HG03139 (cell line): ENCODE results near the gene VCL.
"Not testable (repeated sequence)": the region's sequence is repeated elsewhere in the genome, so short reads cannot be mapped to it uniquely, and the experiment has no call there.

Experiments used
- ATAC-seq: cut with Tn5 transposase; IDR thresholded peaks from one replicate; pipeline ENCODE4 v1.9.1; 2021; ENCODE audit not compliant: unreplicated experiment

VCL gene

DNA sequence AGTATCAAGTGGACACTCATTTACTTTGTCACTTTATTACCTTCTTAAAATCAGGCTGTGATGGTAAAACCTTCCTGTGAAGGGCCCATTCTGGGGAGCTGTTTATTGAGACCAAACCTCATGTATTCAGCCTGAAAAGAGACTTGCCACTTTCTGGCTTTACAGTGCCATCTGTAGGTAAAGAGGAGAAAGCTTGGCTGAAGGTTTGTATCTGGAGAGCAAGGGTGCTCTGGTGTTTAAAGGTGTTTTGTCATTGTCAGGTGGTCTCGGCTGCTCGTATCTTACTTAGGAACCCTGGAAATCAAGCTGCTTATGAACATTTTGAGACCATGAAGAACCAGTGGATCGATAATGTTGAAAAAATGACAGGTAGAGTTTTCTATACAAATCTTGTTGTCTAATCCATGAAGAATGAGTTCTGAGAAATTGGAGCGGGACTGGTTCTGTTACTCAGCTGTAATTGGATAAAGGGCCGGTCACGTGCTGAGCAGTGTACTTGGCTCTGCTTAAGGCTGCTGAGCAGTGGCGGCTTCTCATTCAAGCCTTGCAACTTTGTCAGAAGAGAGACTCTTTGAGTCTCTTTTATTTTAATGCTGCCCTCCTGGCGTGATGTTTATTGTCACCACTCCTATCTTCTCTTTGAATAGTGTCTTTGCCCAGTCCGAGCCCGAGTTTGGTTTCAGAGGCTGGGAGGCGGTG lies 105.8 kb downstream of the VCL start:
- ATAC-seq: no peak

DNA sequence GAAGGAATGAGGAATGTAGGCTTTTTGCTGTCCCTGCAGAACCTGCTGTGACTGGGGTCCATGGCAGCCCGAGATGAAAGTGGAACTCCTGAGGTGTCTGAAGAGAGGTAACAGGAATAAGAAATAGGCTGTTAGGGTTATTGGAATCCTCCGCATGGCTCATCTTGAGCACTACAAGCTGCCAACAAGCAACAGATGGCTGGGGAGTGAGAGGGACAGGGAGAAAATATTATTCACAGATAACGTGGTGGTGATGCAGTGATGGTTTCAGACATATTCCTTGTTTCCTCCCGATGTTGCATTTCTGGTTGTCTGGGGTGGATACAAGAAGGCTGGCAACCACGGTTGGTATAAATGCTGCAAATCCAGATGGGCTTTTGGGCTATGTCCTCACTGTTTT lies 106.6 kb downstream of the VCL start:
- ATAC-seq: no peak

DNA sequence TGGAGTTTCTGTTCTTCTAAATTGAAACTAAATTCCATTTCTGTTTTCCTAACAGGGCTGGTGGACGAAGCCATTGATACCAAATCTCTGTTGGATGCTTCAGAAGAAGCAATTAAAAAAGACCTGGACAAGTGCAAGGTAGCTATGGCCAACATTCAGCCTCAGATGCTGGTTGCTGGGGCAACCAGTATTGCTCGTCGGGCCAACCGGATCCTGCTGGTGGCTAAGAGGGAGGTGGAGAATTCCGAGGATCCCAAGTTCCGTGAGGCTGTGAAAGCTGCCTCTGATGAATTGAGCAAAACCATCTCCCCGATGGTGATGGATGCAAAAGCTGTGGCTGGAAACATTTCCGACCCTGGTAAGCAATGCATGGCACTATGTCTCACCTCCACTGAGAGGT lies 107.1 kb downstream of the VCL start:
- ATAC-seq: no peak

DNA sequence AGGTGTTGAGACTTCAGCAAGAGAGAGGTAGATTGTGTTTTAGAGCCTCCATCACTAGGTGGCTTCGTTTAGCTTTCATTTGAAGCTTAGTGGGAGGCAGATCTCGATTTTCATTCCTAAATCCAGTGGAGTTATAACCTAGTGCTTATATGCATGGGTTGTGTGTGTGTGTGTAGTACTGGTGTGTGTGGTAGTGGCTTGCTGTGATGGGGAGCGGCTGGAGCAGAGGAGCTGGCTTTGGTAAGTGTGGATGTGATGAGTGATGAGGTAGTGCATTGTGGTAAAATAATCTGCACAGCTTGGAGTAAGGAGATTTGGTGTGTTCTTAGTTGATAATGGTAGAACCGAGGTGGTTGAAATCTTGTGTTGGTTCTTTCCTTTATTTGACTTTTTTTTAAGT lies 109.5 kb downstream of the VCL start:
- no peak for ATAC-seq

DNA sequence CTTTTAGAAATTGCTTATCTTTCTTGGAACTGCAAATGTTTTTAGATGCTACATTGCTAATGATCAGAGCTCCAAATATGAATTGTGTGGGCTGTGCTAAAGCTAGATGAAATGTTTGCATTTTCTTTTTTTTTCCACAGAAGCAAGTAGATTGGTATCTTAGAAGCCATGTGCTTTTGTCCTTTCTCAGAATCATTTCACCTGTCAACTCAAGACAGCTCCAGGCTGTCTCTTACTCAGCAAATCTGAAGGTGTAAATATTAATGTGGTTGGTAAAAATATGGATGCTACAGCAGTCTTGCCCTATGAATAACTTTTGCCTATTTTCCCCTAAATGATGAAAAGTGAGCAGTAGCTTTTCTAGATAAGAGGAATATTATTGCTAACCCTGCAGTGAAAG lies 111.5 kb downstream of the VCL start:
- ATAC-seq: no peak

DNA sequence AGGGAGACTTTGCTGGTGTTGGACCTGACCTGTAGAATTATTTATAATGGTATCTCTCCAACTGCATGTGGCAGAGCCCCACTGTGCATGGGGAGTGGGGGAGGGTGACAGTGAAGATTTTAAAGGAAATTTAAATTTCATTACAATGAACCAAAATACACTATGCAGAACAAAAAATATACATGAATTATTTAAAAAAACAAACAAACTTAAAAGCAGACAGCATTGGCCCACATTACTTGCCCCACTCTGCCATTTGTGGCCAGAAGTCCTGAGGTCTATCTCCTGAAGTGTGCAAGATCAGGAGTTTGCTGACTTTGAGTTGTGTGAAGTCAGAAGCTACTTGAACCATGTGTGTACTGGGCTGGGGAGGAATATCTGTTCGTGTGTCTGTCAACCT lies 112.2 kb downstream of the VCL start:
- no peak for ATAC-seq

DNA sequence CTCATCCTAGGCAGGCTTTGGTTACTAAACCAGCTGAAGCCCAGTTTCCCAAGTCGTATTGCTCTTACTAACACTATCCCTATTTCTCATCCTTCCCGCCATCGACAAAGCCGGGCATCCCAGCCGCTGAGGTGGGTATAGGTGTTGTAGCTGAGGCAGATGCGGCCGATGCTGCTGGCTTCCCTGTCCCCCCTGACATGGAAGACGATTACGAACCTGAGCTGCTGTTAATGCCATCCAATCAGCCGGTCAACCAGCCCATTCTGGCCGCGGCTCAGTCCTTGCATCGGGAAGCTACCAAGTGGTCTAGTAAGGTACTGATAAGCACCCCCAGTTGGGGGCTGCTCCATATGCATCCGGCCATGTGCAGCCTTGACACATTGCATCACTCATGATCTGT lies 113.9 kb downstream of the VCL start:
- no peak for ATAC-seq

DNA sequence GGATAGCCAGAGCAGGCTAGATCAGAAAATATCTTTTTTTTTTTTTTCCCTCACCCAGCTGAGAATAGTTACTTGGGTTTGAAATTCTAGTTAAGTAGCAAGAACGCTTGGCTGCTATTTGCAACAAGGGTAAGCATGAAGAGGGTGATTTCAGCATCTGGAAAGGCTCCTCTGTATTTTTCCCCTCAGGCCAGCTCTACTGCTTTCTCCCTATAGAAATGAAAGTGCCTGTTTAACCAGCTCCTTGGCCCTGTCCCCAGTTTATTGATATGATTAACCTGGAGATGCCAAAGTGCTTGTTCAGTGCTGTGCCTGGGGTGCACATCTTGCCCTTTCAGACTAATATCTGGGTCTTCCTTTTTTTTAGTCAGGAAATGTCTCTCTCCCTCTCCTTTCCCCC lies 115.6 kb downstream of the VCL start:
- no peak for ATAC-seq

DNA sequence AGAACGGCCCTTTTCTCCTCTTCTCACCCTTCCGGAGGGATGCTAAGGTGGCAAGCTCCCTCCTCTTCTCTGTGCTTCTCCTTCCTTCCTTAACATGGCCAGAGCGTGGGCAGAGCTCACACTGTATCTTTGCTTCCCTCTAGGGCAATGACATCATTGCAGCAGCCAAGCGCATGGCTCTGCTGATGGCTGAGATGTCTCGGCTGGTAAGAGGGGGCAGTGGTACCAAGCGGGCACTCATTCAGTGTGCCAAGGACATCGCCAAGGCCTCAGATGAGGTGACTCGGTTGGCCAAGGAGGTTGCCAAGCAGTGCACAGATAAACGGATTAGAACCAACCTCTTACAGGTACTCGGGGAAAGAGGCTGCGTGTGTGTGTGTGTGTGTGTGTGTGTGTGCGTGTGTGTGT lies 116.1 kb downstream of the VCL start:
- no peak for ATAC-seq

DNA sequence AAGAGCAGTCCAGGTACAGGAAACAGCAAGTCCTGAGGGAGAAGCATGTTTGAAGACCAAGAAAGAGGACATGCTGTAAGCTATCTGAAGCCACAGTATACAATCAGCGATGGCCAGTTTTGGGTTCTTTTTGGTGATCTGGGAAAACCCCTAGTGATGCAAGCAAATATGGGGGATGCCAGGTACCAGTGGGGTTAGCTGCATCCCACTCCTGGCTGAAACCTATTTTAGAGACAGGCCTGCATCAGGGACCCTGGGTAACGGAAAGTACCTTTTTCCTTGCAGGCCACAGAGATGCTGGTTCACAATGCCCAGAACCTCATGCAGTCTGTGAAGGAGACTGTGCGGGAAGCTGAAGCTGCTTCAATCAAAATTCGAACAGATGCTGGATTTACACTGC lies 119.8 kb downstream of the VCL start:
- ATAC-seq: no peak

DNA sequence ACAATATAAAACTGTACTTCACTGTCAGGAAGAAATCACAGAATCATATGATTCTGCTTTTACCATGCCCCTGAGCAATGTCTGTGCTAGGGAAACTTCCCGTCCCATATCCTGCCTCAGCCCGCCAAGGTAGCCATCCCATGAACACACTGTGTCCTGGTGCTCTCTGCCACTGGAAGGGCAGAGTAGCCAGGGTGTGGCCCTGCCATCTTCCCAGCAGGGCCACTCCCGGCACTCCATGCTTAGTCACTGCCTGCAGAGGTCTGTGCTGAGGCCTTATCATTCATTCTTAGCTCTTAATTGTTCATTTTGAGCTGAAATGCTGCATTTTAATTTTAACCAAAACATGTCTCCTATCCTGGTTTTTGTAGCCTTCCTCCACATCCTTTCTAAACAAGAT lies 120.9 kb downstream of the VCL start:
- no peak for ATAC-seq

DNA sequence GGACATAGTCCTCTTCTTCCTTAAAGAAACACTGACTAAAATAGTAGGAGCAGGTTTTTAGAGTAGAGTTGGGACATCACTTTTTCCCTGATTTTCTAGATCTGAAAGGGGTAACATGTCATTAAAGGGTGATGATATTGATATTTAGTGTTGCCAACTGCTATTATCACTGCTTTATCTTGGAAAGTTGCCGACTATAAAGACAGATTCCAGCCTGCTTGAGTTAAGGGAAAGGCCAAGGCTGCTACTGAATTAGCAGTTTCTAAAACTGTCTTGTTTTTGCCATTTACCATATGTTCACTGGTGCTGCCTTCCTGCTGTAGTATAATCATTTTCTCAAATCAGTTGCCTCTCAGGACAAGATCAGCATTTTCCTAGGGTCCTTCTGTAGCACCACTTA lies 123.0 kb downstream of the VCL start:
- no peak for ATAC-seq

DNA sequence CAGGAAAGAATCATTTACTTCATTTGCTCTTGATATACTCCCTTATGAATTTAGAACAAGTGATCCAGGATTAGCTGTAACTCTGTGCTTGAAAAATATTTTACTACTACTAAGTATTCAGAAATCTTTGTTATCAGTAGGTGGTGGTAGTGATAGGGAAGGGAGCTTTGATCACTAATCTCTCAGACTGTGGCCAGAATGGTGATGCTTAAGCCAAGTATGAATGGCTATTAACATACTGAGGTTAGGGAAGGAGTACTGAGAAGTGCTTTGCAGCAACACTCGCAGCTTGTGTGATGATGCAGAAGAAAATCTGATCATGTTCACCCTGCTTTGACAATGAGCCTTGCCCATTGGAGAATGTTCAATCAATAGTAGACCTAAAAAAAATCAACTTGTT lies 123.5 kb downstream of the VCL start:
- ATAC-seq: no peak

DNA sequence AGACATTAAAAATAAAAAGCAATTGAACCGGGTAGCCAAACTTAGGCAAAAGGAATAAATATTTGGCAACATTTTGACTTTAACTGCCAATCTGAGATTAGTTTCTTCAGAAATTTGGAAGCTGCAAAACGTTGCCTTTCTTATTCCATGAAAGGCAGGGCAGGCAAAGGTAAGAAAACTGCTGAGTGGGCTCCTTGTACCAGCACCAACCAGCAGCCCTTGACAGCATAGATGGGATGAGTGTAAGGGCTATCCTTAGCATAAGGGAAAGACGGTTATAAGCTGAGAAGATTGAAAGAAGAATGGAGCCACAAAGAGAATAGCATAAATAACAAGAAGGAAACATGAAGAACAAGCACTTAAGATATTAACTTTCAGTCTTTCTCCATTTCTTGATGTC lies 124.1 kb downstream of the VCL start:
- ATAC-seq: no peak

DNA sequence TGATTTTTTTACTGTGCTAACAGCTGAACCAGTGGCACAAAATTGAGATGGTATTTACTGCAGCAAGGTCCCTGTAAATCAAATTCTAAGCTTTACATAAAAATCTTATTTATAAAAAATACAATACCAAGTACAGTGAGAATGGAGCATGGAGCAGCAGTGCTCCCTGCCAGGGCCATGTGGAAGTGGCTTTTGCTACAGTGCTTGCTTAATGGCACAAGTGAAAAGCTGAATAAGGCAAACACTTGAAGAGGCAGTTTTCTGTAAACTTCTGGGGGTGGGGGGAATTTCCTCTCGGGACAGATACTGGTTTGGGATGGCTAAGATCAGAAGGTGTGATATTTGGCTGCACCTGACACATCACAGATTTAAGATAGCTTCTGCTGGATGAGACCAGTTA lies 125.2 kb downstream of the VCL start:
- ATAC-seq: no peak

DNA sequence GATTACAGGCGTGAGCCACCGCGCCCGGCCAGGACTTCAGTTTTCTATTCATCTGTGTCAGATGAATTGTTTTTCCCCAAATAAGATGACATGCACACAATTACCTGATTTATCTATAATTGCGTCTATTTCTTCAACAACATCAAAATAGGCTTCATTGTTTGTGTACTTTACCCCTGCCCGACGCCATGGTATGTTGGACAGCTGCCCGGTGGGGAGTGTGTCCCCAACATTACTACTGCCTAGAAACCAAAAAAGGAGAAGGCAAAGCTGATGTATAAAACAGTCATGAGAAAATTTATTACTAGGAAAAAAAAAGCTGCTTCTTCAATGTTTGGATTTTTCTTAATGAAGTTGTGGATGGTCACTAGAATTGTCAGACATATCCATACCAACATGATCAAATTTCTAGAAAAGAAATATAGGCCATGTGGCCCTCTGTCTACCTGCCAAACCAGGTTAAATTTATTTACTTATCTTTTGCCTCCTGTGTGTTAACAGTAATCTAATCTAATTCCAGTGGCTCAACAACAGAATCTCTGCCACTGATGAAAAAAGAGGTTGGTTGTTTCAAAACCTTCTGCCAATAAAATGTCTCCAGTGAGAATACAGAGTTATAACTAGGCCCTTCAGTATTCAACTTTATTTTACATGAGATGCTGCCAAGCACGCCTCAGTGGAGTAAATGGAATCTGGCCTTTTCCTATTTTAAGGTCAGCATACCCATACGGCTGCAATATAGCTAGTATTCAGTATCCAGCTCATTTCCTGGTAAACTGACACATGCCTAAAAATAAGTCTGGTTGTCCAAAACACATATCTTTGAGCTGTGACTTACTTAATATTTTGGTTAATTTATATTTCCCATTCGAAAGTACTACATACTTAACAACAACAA lies 136.3 kb downstream of the VCL start:
- no peak for ATAC-seq

DNA sequence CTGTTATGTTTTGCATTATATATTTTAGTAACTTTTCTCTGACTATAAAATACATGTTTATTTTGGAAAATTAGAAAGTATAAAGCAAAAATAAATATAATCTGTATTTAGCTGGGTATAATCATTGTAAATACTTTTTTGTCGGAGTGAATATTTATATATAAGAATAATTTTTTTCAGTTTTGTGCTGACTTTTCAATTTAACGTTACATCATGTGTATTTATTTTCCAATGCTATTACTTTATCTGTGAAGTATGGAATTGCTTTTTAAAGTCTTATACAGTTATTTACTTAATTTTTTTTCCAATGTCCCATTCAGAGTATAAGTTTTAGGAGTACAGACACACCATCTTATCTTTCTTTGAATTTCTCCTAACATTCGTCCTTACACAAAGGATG lies 137.5 kb downstream of the VCL start:
- ATAC-seq: no peak

DNA sequence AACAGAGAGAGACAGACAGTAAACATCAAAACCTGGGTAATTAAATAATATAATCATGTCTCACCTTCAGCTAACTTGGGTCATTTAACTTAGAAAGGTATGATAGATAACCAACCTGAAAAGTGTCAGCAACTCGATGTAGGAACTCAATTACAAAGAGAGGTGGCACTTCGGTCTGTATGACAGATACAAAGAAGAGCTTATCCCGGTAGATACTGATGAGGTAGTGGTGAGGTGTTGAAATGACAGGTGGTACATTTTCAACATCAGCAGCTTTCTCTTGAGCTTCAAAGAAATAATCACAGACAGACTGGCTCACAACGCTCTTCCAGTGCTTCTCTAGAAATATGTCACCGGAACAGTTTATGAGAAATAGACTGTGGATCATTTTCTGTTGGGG lies 140.1 kb downstream of the VCL start:
- ATAC-seq: no peak

DNA sequence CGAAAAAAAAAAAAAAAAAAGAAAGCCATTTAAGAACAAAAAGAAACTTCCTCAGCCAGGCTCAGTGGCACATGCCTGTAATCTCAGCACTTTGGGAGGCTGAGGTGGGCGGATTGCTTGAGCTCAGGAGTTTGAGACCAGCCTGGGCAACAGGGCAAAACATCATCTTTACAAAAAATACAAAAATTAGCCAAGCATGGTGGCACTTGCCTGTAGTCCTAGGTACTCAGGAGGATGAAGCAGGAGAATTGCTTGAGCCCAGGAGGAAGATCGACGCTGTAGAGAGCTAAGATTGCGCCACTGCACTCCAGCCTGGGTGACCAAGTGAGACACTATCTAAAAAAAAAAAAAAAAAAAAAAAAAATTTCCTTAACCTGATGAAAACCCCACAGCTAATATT lies 140.7 kb downstream of the VCL start:
- not testable (repeated sequence) for ATAC-seq

DNA sequence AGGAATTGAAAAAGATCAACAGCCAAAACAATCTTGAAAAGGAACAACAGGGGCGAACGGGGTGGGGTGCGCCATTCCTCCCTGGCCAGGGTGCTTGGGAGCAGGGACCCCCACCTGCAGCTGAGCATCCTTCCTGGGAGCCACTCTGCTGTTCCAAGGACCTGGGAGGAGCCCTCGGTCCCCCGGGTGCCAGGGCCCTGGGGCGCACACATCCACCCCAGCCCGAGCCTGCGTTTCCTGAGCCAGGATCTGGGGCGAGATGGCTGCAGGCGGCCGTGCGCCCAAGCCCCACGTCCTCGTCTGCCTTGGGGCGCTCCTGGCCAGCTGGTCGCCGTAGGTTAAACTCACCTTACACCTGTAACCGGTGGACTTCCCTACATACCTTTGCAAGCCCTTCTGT lies 142.1 kb downstream of the VCL start:
- no peak for ATAC-seq

DNA sequence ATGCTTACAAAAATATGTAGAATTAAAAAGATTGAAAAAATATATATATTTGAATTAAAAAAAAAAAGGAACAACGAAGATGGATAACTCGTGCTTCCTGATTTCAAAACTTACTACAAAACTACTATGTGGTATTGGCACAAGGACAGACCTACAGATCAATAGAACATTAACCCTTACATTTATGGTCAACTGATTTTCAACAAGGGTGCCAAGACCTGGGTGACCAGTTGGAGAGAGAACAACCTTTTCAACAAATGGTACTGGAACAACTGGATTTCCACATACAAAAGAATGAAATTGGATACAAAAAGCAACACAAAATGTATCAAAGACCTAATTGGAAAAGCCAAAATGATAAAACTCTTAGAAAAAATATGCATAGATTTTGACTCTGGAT lies 142.6 kb downstream of the VCL start:
- no peak for ATAC-seq

DNA sequence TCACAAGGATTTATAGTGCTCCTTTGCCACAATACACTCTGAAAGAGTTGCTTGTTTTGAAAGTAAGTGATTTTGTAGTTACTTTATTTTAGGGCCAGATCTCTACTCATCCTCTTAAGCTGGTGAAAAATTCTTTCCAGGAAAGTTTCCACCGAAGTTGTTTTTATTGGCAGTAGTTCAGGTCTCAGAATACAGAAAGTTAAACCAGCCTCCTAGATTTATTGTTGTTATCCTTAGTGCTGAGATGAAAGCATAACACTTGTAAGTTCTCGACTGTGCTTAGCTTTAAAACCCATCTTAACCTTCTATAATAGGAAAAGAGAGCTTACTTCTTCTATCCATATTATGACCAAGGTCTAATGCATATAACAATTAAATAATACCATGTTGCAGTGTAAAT lies 147.2 kb downstream of the VCL start:
- ATAC-seq: no peak

DNA sequence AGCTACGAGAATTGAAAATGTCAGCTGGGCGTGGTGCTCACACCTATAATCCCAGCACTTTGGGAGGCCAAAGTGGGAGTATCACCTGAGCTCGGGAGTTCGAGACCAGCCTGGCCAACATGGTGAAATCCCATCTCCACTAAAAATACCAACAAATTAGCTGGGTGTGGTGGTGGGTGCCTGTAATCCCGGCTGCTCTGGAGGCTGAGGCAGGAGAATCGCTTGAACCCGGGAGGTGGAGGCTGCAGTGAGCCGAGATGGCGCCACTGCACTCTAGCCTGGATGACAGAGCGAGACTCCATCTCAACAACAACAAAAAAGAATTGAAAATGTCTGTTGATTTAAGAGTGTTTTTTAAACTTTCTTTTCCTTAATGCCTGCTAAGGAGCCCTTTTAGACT lies 149.1 kb downstream of the VCL start:
- ATAC-seq: not testable (repeated sequence)
